NCI-H1092 (cell line): ENCODE measurements around the gene CEP112.
A peak's percentile ranks its signal among the peaks of the same experiment; 100 is the strongest.
"Not testable (repeated sequence)": the region's sequence is repeated elsewhere in the genome, so short reads cannot be mapped to it uniquely, and the experiment has no call there.

Experiments used
- DNase-seq: peaks from one replicate; lab custom pipeline; 2025; lab: John Stamatoyannopoulos, UW

CEP112 gene

GRCh38 chr17:66210208-66210574, 18.3 kb upstream of the CEP112 start:
- no peak for DNase-seq

- no peak for DNase-seq
Observed at GRCh38 chr17:66207936-66208335, 16.0 kb upstream of the CEP112 start.

GRCh38 chr17:66203274-66204015, 11.5 kb upstream of the CEP112 start:
- DNase-seq = no peak

- DNase-seq = peak; percentile 20
Observed at GRCh38 chr17:66200685-66201092, 8.8 kb upstream of the CEP112 start.

- no peak for DNase-seq
Observed at GRCh38 chr17:66198242-66198641, 6.3 kb upstream of the CEP112 start.

GRCh38 chr17:66192378-66192687, 400 bp upstream of the CEP112 start:
- DNase-seq = no peak

- DNase-seq = no peak
Observed at GRCh38 chr17:66190738-66191592, 968 bp downstream of the CEP112 start.

GRCh38 chr17:66187718-66188117, 4.2 kb downstream of the CEP112 start:
- no peak for DNase-seq

GRCh38 chr17:66185862-66186261, 6.1 kb downstream of the CEP112 start:
- DNase-seq = no peak

GRCh38 chr17:66184392-66184791, 7.5 kb downstream of the CEP112 start:
- no peak for DNase-seq

GRCh38 chr17:66183529-66183928, 8.4 kb downstream of the CEP112 start:
- no peak for DNase-seq

- no peak for DNase-seq
Observed at GRCh38 chr17:66178642-66179041, 13.3 kb downstream of the CEP112 start.

GRCh38 chr17:66177048-66177447, 14.9 kb downstream of the CEP112 start:
- peak; percentile 68 for DNase-seq

GRCh38 chr17:66175892-66176291, 16.0 kb downstream of the CEP112 start:
- no peak for DNase-seq

- DNase-seq = no peak
Observed at GRCh38 chr17:66172691-66173223, 19.2 kb downstream of the CEP112 start.

GRCh38 chr17:66172144-66172543, 19.8 kb downstream of the CEP112 start:
- no peak for DNase-seq

GRCh38 chr17:66171692-66172091, 20.2 kb downstream of the CEP112 start:
- DNase-seq = no peak

- no peak for DNase-seq
Observed at GRCh38 chr17:66171172-66171571, 20.8 kb downstream of the CEP112 start.

GRCh38 chr17:66169839-66170238, 22.1 kb downstream of the CEP112 start:
- no peak for DNase-seq

- DNase-seq = no peak
Observed at GRCh38 chr17:66167189-66167815, 24.6 kb downstream of the CEP112 start.

GRCh38 chr17:66165537-66166123, 26.3 kb downstream of the CEP112 start:
- DNase-seq = peak; percentile 33

- not testable (repeated sequence) for DNase-seq
Observed at GRCh38 chr17:66155055-66155454, 36.9 kb downstream of the CEP112 start.
